Transverse colon (tissue), 3 donors: ENCODE measurements around the gene NEU1.

Experiments
- CTCF ChIP-seq, 5 experiments: fragments of 200-600 bp in 3 of 5; fragments of 450-650 bp in 2 of 5; sonication (generic) in 3 of 5; IDR thresholded peaks; 1 replicate in 2 of 5; 2 replicates in 3 of 5; pipeline ENCODE4 v1.5.1; 2016 to 2017; ENCODE audit warnings: antibody characterized with exemption in 5 of 5, inconsistent platforms in 3 of 5, mild to moderate bottlenecking in 2 of 5, moderate library complexity in 1 of 5
- EP300 ChIP-seq: sonication (generic); formaldehyde crosslinking; IDR thresholded peaks from one replicate; pipeline ENCODE4 v1.6.1; 2017; ENCODE audit warnings: antibody characterized with exemption, low read depth
- POLR2A ChIP-seq: fragments of 450-650 bp; IDR thresholded peaks from one replicate; pipeline ENCODE4 v1.6.1; 2016; ENCODE audit warnings: antibody characterized with exemption, mild to moderate bottlenecking, moderate library complexity

GRCh38 chr6:31896493-31896855, 33.9 kb upstream of the NEU1 start:
- TF ChIP-seq CTCF (IDR thresholded peaks at IDR 0.05) (no peak), EP300 (no peak), POLR2A (no peak)
